LNCAP (cell line): ENCODE measurements around the gene CEP164.

Source experiments
- CTCF ChIP-seq: fragments of 450-650 bp; IDR thresholded peaks from 2 replicates; pipeline ENCODE4 v1.5.1; 2017; ENCODE audit warnings: mild to moderate bottlenecking

Gene CEP164

GRCh38 chr11:117286588-117286987 is 41.1 kb upstream of the CEP164 start:
- TF ChIP-seq CTCF, result no peak

- no peak for TF ChIP-seq CTCF
Observed at GRCh38 chr11:117287668-117288067, 40.0 kb upstream of the CEP164 start.

DNA sequence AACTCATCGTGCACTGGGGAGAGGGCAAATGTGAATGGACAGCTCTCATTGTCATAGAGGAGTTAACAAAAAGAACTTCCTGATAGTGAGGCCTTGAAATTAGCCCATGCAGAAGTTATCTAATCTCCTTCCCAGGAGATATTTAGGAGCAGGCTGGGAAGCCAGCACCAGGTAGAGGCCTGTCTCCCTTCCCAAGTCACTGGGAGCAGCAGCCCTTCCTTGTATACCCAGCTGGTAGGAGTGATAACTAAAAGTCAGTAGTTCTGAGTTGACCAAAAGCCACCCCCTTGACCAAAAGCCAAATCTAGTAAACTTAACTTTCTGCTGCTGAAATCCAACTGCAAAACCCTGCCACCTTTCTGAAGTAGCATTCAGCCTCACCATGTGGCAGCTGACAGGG is 37.9 kb upstream of the CEP164 start:
- TF ChIP-seq CTCF, result no peak

DNA sequence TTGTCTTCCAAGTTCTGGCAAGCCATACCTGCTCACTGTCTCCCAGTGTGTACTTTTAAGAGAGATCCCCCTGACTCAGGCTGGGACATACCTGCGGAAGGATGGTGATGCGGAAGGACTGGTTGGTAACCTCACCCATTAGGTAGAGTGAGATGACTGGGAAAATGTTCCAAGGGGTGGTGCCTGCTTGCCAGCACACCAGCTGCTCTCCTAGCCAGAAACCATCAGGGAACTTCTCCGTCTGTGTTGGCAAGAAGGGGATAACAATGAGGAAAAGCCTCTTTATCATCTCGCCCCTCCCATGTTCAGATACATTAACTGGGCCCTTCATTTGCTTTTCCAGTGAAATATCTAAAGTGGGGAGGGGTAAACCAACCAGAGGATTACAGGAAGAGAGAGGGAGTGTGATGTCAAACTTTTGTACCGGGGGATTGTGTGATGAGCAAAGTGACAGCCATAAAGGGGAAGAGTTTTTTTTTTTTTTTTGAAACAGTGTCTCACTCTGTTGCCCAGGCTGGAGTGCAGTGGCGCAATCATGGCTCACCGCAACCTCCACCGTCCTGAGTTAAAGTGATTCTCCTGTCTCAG is 36.8 kb upstream of the CEP164 start, which contains the start of gene BACE1-AS:
TSS of gene BACE1-AS (plus strand) at position 538 of the 588 bp plus-strand sequence.
- TF ChIP-seq CTCF, result no peak

DNA sequence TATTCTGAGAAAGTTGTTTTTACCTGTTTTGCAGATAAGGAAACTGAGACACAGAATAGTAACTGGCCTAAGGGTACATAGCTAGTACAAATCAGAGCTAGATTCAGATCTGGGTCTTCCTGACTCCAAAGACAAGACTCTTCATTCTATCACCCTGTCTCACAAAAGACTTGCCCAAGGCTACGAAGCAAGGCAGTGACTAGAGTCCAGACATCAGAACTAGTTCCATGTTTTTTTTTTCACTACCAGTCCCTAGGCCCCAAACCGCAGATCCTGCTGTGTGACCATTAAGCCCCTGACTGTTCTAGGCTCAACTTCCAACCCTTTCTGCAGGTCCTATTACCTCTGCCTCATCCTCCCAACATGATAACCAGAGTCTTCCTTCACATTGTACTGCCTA is 35.0 kb upstream of the CEP164 start:
- no peak for TF ChIP-seq CTCF

DNA sequence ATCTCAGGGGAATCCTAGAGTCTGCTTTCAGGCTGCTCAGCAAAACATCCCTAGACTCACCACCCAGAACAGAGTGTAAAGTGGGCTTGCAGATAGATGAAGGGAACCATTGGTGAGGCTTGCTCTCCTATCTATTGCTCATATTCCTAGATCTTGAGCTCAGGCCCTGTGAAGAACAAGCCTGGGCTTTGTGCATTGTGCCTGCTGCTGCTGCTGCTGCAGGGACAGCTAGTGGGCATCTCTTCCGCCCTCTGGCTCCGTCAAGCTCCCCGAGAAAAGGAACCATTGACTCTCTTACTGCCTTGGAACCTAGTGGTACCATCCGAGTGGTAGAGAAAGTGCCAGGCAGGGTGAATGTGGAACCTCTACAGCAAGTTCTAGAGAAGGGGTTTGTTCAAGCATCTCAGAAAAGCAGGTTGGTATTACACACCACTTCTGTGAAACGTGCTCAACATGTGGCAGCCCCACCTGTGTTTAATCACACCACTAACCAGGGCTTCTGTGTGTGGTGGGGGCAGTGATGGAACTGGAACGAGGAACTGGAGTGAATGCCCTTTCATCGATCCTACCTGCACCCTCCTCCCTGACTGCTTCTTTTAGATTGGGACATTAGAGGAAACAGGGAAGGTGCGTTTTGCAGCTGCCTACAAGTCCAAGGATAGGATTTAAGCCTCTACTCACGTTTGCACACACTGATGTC is 32.1 kb upstream of the CEP164 start:
- no peak for TF ChIP-seq CTCF

DNA sequence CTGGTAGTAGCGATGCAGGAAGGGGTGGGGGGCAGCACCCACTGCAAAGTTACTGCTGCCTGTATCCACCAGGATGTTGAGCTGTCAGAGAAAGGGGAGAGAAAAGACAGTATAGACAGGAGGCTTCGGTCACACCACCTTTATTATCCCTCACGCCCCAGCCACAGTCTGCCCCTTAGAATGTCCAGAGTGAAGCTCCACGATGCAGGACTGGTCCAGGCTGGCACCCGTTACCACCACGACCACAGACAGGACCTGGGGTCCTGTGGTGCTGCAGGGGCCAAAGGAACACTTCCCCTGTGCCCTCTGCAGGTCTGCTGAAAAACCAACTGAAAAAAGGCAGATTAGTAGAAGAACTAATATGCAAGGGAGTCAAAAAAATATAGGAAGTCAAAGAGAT is 30.8 kb upstream of the CEP164 start:
- no peak for TF ChIP-seq CTCF

- no peak for TF ChIP-seq CTCF
Observed at GRCh38 chr11:117298195-117298594, 29.5 kb upstream of the CEP164 start.
